B cell (primary cell): ENCODE measurements around the gene AHDC1. TPM values are rescaled to one million over a fixed set of nuclear protein-coding genes. Genes with fewer than 3 reads are reported as not detected.
A peak's percentile ranks its signal among the peaks of the same experiment; 100 is the strongest.

ENCODE experiments used
- ATAC-seq: fragments of 200-7000 bp; cut with Tn5 transposase; one replicate; pipeline ENCODE4 v1.10.0; 2021; ENCODE audit warnings: low read depth, mild to moderate bottlenecking, moderate number of reproducible peaks, moderate library complexity
- CTCF ChIA-PET: fragments of 350-600 bp; sonication (Branson Sonifier 250); formaldehyde crosslinking; loops from one replicate; lab custom pipeline; 2021; ENCODE audit warnings: antibody characterized with exemption, inconsistent platforms; lab: Charles Lee
- POLR2A ChIA-PET: fragments of 350-600 bp; sonication (Branson Sonifier 250); formaldehyde crosslinking; loops from one replicate; lab custom pipeline; 2021; ENCODE audit warnings: antibody characterized with exemption; lab: Charles Lee
- DNase-seq: peaks from one replicate; pipeline ENCODE4 v3.0.0; 2013
- H2AFZ ChIP-seq: 2 replicates; pipeline ENCODE4 v1.6.1; 2012; ENCODE audit warnings: mild to moderate bottlenecking, low read depth, low read length; ENCODE audit not compliant: insufficient read depth, poor library complexity, severe bottlenecking
- H3K27ac ChIP-seq, 2 donors: 1 replicate in 1 of 2; 2 replicates in 1 of 2; pipeline ENCODE4 v1.5.1; 2012 to 2013; ENCODE audit warnings: low read length in 2 of 2, mild to moderate bottlenecking in 2 of 2, moderate library complexity in 1 of 2
- H3K27me3 ChIP-seq, 4 experiments: fragments of 200-600 bp in 1 of 4; sonication (generic) in 1 of 4; replicated peaks in 1 of 4; 1 replicate in 2 of 4; 2 replicates in 2 of 4; pipeline versions ENCODE4 v1.6.1 to v1.7.0; 2013 to 2016; ENCODE audit warnings: low read length in 3 of 4, mild to moderate bottlenecking in 2 of 4, mixed read lengths in 1 of 4, moderate library complexity in 1 of 4; ENCODE audit not compliant: insufficient read depth in 4 of 4, control insufficient read depth in 3 of 4; ENCODE audit errors: control extremely low read depth in 1 of 4
- H3K36me3 ChIP-seq, 2 experiments: replicated peaks in 1 of 2; 1 replicate in 1 of 2; 2 replicates in 1 of 2; pipeline versions ENCODE4 v1.6.1 to v1.7.1; 2013; ENCODE audit warnings: low read length in 1 of 2; ENCODE audit not compliant: insufficient read depth in 2 of 2, control insufficient read depth in 1 of 2; ENCODE audit errors: control extremely low read depth in 1 of 2, extremely low read depth in 1 of 2
- H3K4me1 ChIP-seq, 2 donors: fragments of 200-600 bp in 1 of 2; sonication (generic) in 1 of 2; 1 replicate in 1 of 2; 2 replicates in 1 of 2; pipeline versions ENCODE4 v1.5.1 to v1.6.1; 2013 to 2017; ENCODE audit warnings: low read length in 2 of 2; ENCODE audit not compliant: control insufficient read depth in 2 of 2, insufficient read depth in 2 of 2
- H3K4me2 ChIP-seq: replicated peaks from 2 replicates; pipeline ENCODE3; 2012; ENCODE audit warnings: mild to moderate bottlenecking, low read depth, low read length; ENCODE audit not compliant: poor library complexity, severe bottlenecking
- H3K4me3 ChIP-seq, 5 experiments: fragments of 200-600 bp in 1 of 5; sonication (generic) in 1 of 5; 1 replicate in 3 of 5; 2 replicates in 2 of 5; pipeline versions ENCODE4 v1.5.1 to v1.7.0; 2011 to 2016; ENCODE audit warnings: low read length in 4 of 5, mild to moderate bottlenecking in 4 of 5, low read depth in 2 of 5, control low read depth in 1 of 5, moderate library complexity in 1 of 5; ENCODE audit not compliant: insufficient read depth in 1 of 5; ENCODE audit errors: control extremely low read depth in 1 of 5, extremely low read depth in 1 of 5
- H3K79me2 ChIP-seq: fragments of 200-600 bp; sonication (generic); one replicate; pipeline ENCODE4 v1.6.0; 2016; ENCODE audit warnings: low read length; ENCODE audit not compliant: control insufficient read depth, insufficient read depth
- H3K9ac ChIP-seq: fragments of 200-600 bp; sonication (generic); 2 replicates; pipeline ENCODE4 v1.6.1; 2017; ENCODE audit warnings: mild to moderate bottlenecking, low read length, moderate library complexity
- H3K9me3 ChIP-seq, 3 donors: one replicate each; pipeline versions ENCODE4 v1.6.1 to v1.7.1; 2013; ENCODE audit warnings: low read length in 2 of 3; ENCODE audit not compliant: control insufficient read depth in 2 of 3, insufficient read depth in 1 of 3; ENCODE audit errors: control extremely low read depth in 1 of 3
- H4K20me1 ChIP-seq: 2 replicates; pipeline ENCODE4 v1.6.0; 2012; ENCODE audit warnings: mild to moderate bottlenecking, low read length; ENCODE audit not compliant: insufficient read depth, control insufficient read depth, poor library complexity, severe bottlenecking
- H3K27ac Mint-ChIP-seq: one replicate; pipeline ENCODE4 v1.8.0; 2021; ENCODE audit warnings: mixed read lengths
- H3K27me3 Mint-ChIP-seq: one replicate; pipeline ENCODE4 v1.8.0; 2021; ENCODE audit warnings: mixed read lengths
- H3K4me1 Mint-ChIP-seq: one replicate; pipeline ENCODE4 v1.8.0; 2021; ENCODE audit warnings: mixed read lengths
- H3K4me3 Mint-ChIP-seq: one replicate; pipeline ENCODE4 v1.8.0; 2021; ENCODE audit warnings: mixed read lengths
- H3K9me3 Mint-ChIP-seq: one replicate; pipeline ENCODE4 v1.8.0; 2022; ENCODE audit warnings: mixed read lengths; ENCODE audit not compliant: insufficient read depth
- CTCF ChIP-seq: fragments of 200-600 bp; IDR thresholded peaks from one replicate; pipeline ENCODE4 v1.8.0; 2022; ENCODE audit warnings: antibody characterized with exemption, mild to moderate bottlenecking
- EZH2 ChIP-seq: IDR thresholded peaks from 2 replicates; pipeline ENCODE4 v1.6.1; 2012; ENCODE audit warnings: borderline replicate concordance, low read depth, mild to moderate bottlenecking, moderate library complexity, low read length; ENCODE audit not compliant: insufficient read depth, poor library complexity, severe bottlenecking
- WGBS: methylation state at CpG from one replicate; pipeline ENCODE4 v1.1.5; 2013; ENCODE audit warnings: missing lambda C conversion rate; ENCODE audit not compliant: insufficient coverage; 5-methylcytosine and 5-hydroxymethylcytosine counted together
- intact Hi-C: fragments of 100-400 bp; cut with micrococcal nuclease; formaldehyde crosslinking; loops from one replicate; pipeline ENCODE4 v1.10.0; 2022
- polyA plus RNA-seq: library from polyadenylated mRNA; depleted of rRNA; stranded (reverse); fragments of >200 nt; gene quantifications from 2 replicates; pipeline ENCODE4 v1.2.3, GENCODE V29; 2012
- total RNA-seq, 2 donors: library from RNA; stranded (reverse); fragments of 120-200 nt in 1 of 2; gene quantifications; 1 replicate in 1 of 2; 2 replicates in 1 of 2; pipeline versions ENCODE4 v1.2.3 to v1.2.4, GENCODE V29; 2013 to 2022

AHDC1 gene
- total and polyA plus RNA-seq, 2 donors (not counting 1 experiment from before 2014, with no cell fraction given): 6.2 to 32.0 TPM

GRCh38 chr1:27633640-27634176 is 29.8 kb upstream of the AHDC1 start:
- ATAC-seq (no peak), DNase-seq (no peak)
- 11% methylated on average over 14 of the region's 17 CpGs for WGBS
- POLR2A ChIA-PET: interaction anchor here (1.2 to 6.1 kb wide), 2 partner anchors 8 to 27 kb away, joined by 6 to 55 read pairs; no protein-coding TSS in a partner anchor
- peak overlapping the region; percentile 68 to 78 (median 72) for H3K4me3 ChIP-seq
- Mint-ChIP-seq H3K4me3 (peak overlapping the region; percentile 83), H3K27me3 (no peaks in the 10 kb centered on the region), H3K4me1 (peaks cover 85% of the 10 kb centered on the region), H3K9me3 (no peaks in the 10 kb centered on the region), H3K27ac (peak overlapping the region; percentile 95)
- intact Hi-C loops: loop anchor here (1.0 kb wide), 1 partner anchor 26 kb away; no protein-coding TSS in a partner anchor
- peaks cover 73 to 96% of the 10 kb centered on the region in 2 donors for H3K4me1 ChIP-seq
- H3K4me2 ChIP-seq: peak overlapping the region; percentile 95
- CTCF ChIA-PET: interaction anchor here (0.6 to 6.1 kb wide), 6 partner anchors 8 to 36 kb away, joined by 3 to 51 read pairs (median 6); no protein-coding TSS in a partner anchor
- H3K27me3 ChIP-seq: no peaks in the 10 kb centered on the region
- H3K9me3 ChIP-seq: peaks cover 0 to 8% (median 0%) of the 10 kb centered on the region in 3 donors
- no peaks in the 10 kb centered on the region for H3K36me3 ChIP-seq
- peak overlapping the region; percentile 74 for H2AFZ ChIP-seq
- peaks cover 12% of the 10 kb centered on the region for H3K79me2 ChIP-seq
- TF ChIP-seq CTCF (no peak), EZH2 (no peak)
- H3K27ac ChIP-seq: peak overlapping the region; percentile 90
- no peaks in the 10 kb centered on the region for H4K20me1 ChIP-seq
- peak overlapping the region; percentile 77 for H3K9ac ChIP-seq

- DNase-seq: no peak
- peak overlapping the region; percentile 95 for H3K27ac Mint-ChIP-seq
- no peak for ATAC-seq
- POLR2A ChIA-PET: interaction anchor here (6.1 kb wide), 1 partner anchor 27 kb away, joined by 55 read pairs; no protein-coding TSS in a partner anchor
- H3K4me2 ChIP-seq: peak overlapping the region; percentile 95
- no peaks in the 10 kb centered on the region for H4K20me1 ChIP-seq
- intact Hi-C loops: loop anchor here (1.0 kb wide), 1 partner anchor 26 kb away; no protein-coding TSS in a partner anchor
- H3K4me1 ChIP-seq: peaks cover 76 to 96% of the 10 kb centered on the region in 2 donors
- H3K4me1 Mint-ChIP-seq: peaks cover 86% of the 10 kb centered on the region
- H3K9me3 Mint-ChIP-seq: no peaks in the 10 kb centered on the region
- H3K27ac ChIP-seq: peak overlapping the region; percentile 90
- no peaks in the 10 kb centered on the region for H3K27me3 Mint-ChIP-seq
- H3K4me3 Mint-ChIP-seq: peak overlapping the region; percentile 83
- peaks cover 0 to 8% (median 0%) of the 10 kb centered on the region in 3 donors for H3K9me3 ChIP-seq
- H3K27me3 ChIP-seq: no peaks in the 10 kb centered on the region
- H2AFZ ChIP-seq: no peak overlapping the region
- TF ChIP-seq EZH2: no peak
- TF ChIP-seq CTCF: no peak
- peak overlapping the region; percentile 77 for H3K9ac ChIP-seq
- CTCF ChIA-PET: interaction anchor here (0.6 to 6.1 kb wide), 7 partner anchors 8 to 36 kb away, joined by 3 to 51 read pairs (median 7); no protein-coding TSS in a partner anchor
- peak overlapping the region; percentile 68 to 78 (median 72) for H3K4me3 ChIP-seq
- peaks cover 12% of the 10 kb centered on the region for H3K79me2 ChIP-seq
- 51% methylated on average over 4 of the region's 5 CpGs for WGBS
- no peaks in the 10 kb centered on the region for H3K36me3 ChIP-seq
These were observed 29.3 kb upstream of the AHDC1 start for GRCh38 chr1:27633298-27633610.
